Vagina (tissue), 2 donors: ENCODE data around the gene SCAF4. TPM values are rescaled to one million over a fixed set of nuclear protein-coding genes. Genes with fewer than 3 reads are reported as not detected.

Experiments
- DNase-seq, 2 donors: peaks; one replicate each; pipeline ENCODE4 v3.0.0-alpha.2; 2017; ENCODE audit errors: extremely low spot score in 2 of 2
- H3K27ac ChIP-seq: fragments of 200-600 bp; sonication (generic); one replicate; pipeline ENCODE4 v1.5.1; 2019
- H3K27me3 ChIP-seq: fragments of 200-600 bp; sonication (generic); one replicate; pipeline ENCODE4 v1.5.1; 2019
- H3K36me3 ChIP-seq, 2 donors: fragments of 200-600 bp; sonication (generic); one replicate each; pipeline ENCODE4 v1.5.1; 2017 to 2019
- H3K4me1 ChIP-seq: fragments of 200-600 bp; sonication (generic); one replicate; pipeline ENCODE4 v1.5.1; 2019
- H3K4me3 ChIP-seq, 2 donors: fragments of 200-600 bp; sonication (generic); 1 replicate in 1 of 2; 2 replicates in 1 of 2; pipeline ENCODE4 v1.5.1; 2016 to 2019
- H3K9me3 ChIP-seq: fragments of 200-600 bp; sonication (generic); one replicate; pipeline ENCODE4 v1.5.1; 2019
- CTCF ChIP-seq, 3 experiments: fragments of 450-650 bp in 2 of 3; fragments of 200-600 bp in 1 of 3; sonication (generic) in 1 of 3; IDR thresholded peaks; one replicate each; pipeline ENCODE4 v1.5.1; 2017 to 2019; ENCODE audit warnings: antibody characterized with exemption in 3 of 3, mild to moderate bottlenecking in 2 of 3, moderate library complexity in 2 of 3
- POLR2A ChIP-seq, 2 donors: fragments of 450-650 bp; IDR thresholded peaks; one replicate each; pipeline ENCODE4 v1.6.1; 2017; ENCODE audit warnings: antibody characterized with exemption in 2 of 2, mild to moderate bottlenecking in 2 of 2, moderate library complexity in 2 of 2
- POLR2AphosphoS5 ChIP-seq, 2 donors: sonication (generic); formaldehyde crosslinking; IDR thresholded peaks; one replicate each; pipeline ENCODE4 v1.9.0; 2017; ENCODE audit warnings: antibody characterized with exemption in 2 of 2, mild to moderate bottlenecking in 2 of 2, low read depth in 1 of 2; ENCODE audit not compliant: insufficient read depth in 1 of 2
- intact Hi-C: fragments of 100-400 bp; cut with DNase I; formaldehyde crosslinking; loops from one replicate; pipeline ENCODE4 v1.15.1; 2023
- total RNA-seq: library from RNA; depleted of rRNA; stranded (reverse); fragments of >200 nt; gene quantifications from one replicate; pipeline ENCODE4 v1.2.3, GENCODE V29; 2016

The SCAF4 gene
- total RNA-seq, 1 donor from 2014 or later, result 23.1 TPM

GRCh38 chr21:31752967-31753366 lies 21.0 kb upstream of the SCAF4 start:
- no peaks in the 10 kb centered on the region for H3K36me3 ChIP-seq
- no peak for TF ChIP-seq POLR2AphosphoS5 (IDR thresholded peaks at IDR 0.05; ENCODE audit: insufficient read depth in 1 of 2, low read depth in 1 of 2)
- no peak for TF ChIP-seq CTCF (IDR thresholded peaks at IDR 0.05)
- no peak for TF ChIP-seq POLR2A (IDR thresholded peaks at IDR 0.05)
- H3K9me3 ChIP-seq, result no peaks in the 10 kb centered on the region
- H3K4me3 ChIP-seq, result no peak overlapping the region
- no peak for DNase-seq
- no peaks in the 10 kb centered on the region for H3K4me1 ChIP-seq
- no peak overlapping the region for H3K27ac ChIP-seq
- H3K27me3 ChIP-seq, result no peaks in the 10 kb centered on the region
- intact Hi-C loops, result no loop called here

- no peak for DNase-seq
- H3K27me3 ChIP-seq, result no peaks in the 10 kb centered on the region
- no peaks in the 10 kb centered on the region for H3K4me1 ChIP-seq
- intact Hi-C loops, result no loop called here
- H3K27ac ChIP-seq, result no peak overlapping the region
- TF ChIP-seq CTCF (IDR thresholded peaks at IDR 0.05) (no peak), POLR2A (IDR thresholded peaks at IDR 0.05) (no peak), POLR2AphosphoS5 (IDR thresholded peaks at IDR 0.05; ENCODE audit: insufficient read depth in 1 of 2, low read depth in 1 of 2) (no peak)
- no peak overlapping the region for H3K4me3 ChIP-seq
- H3K36me3 ChIP-seq, result no peaks in the 10 kb centered on the region
- no peaks in the 10 kb centered on the region for H3K9me3 ChIP-seq
Measured at GRCh38 chr21:31752352-31752751, 20.4 kb upstream of the SCAF4 start.

- Histone ChIP-seq H3K4me1 (no peaks in the 10 kb centered on the region), H3K27ac (no peak overlapping the region), H3K4me3 (no peak overlapping the region), H3K36me3 (no peaks in the 10 kb centered on the region), H3K9me3 (no peaks in the 10 kb centered on the region), H3K27me3 (no peaks in the 10 kb centered on the region)
- intact Hi-C loops, result no loop called here
- TF ChIP-seq POLR2AphosphoS5 (IDR thresholded peaks at IDR 0.05; ENCODE audit: insufficient read depth in 1 of 2, low read depth in 1 of 2) (no peak), POLR2A (IDR thresholded peaks at IDR 0.05) (no peak), CTCF (IDR thresholded peaks at IDR 0.05) (no peak)
- no peak for DNase-seq
Measured at GRCh38 chr21:31750843-31751242, 18.9 kb upstream of the SCAF4 start.

GRCh38 chr21:31744182-31744800 lies 12.4 kb upstream of the SCAF4 start:
- Histone ChIP-seq H3K36me3 (no peaks in the 10 kb centered on the region), H3K4me1 (no peaks in the 10 kb centered on the region), H3K4me3 (no peak overlapping the region), H3K9me3 (no peaks in the 10 kb centered on the region), H3K27ac (no peak overlapping the region), H3K27me3 (no peaks in the 10 kb centered on the region)
- no peak for TF ChIP-seq CTCF (IDR thresholded peaks at IDR 0.05)
- no peak for TF ChIP-seq POLR2A (IDR thresholded peaks at IDR 0.05)
- intact Hi-C loops, result no loop called here
- DNase-seq, result no peak

GRCh38 chr21:31743712-31744111 lies 11.8 kb upstream of the SCAF4 start:
- no peaks in the 10 kb centered on the region for H3K36me3 ChIP-seq
- H3K9me3 ChIP-seq, result no peaks in the 10 kb centered on the region
- no peak overlapping the region for H3K27ac ChIP-seq
- no peak overlapping the region for H3K4me3 ChIP-seq
- DNase-seq, result no peak
- no peaks in the 10 kb centered on the region for H3K4me1 ChIP-seq
- intact Hi-C loops, result no loop called here
- H3K27me3 ChIP-seq, result no peaks in the 10 kb centered on the region
- TF ChIP-seq POLR2A (IDR thresholded peaks at IDR 0.05) (no peak), CTCF (IDR thresholded peaks at IDR 0.05) (no peak), POLR2AphosphoS5 (IDR thresholded peaks at IDR 0.05; ENCODE audit: insufficient read depth in 1 of 2, low read depth in 1 of 2) (no peak)
